ENCODE data around the gene CDH23.

DNA sequence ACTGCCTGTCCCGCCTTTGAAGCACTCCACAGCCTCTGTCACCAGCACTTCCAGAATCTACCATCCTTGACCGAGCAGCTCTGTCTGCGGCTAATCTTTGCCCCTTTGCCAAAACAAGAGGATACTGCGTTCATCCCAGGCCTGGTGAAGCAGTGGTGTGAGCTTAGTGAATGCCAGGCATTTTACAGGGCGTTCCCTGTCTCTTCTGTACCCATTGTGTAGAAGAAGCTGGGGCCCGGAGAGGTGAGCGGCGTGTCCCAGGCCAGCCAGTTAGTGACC lies 261.7 kb downstream of the CDH23 start:
- TF ChIP-seq EZH2 (IDR thresholded peaks at IDR 0.05; ENCODE audit: insufficient read depth, poor library complexity, severe bottlenecking) (no peak), EZH2phosphoT487 (IDR thresholded peaks at IDR 0.05; ENCODE audit: insufficient read depth, low read depth) (no peak)

Data from GM23248 (cell line).